OCI-LY1 (cell line): ENCODE measurements around the gene RNF138.

Experiments used
- H2AFZ ChIP-seq: fragments of 200-600 bp; sonication (generic), shearing (Covaris generic); 2 replicates; pipeline ENCODE4 v1.6.0; 2014; ENCODE audit warnings: antibody characterized with exemption, mild to moderate bottlenecking, low read length
- H3F3A ChIP-seq: fragments of 200-600 bp; sonication (generic), shearing (Covaris generic); 2 replicates; pipeline ENCODE4 v1.6.0; 2014; ENCODE audit warnings: mild to moderate bottlenecking, antibody characterized with exemption, low read length, moderate library complexity; ENCODE audit not compliant: insufficient read depth
- H3K27ac ChIP-seq: fragments of 200-600 bp; sonication (generic); 2 replicates; pipeline ENCODE4 v1.5.1; 2014; ENCODE audit warnings: low read length, mixed run types, mild to moderate bottlenecking, low read depth; ENCODE audit not compliant: poor library complexity, severe bottlenecking
- H3K27me3 ChIP-seq: fragments of 200-600 bp; sonication (generic); 2 replicates; pipeline ENCODE4 v1.6.0; 2014; ENCODE audit warnings: antibody characterized with exemption, mild to moderate bottlenecking, low read length, moderate library complexity; ENCODE audit not compliant: insufficient read depth
- H3K36me3 ChIP-seq: fragments of 200-600 bp; sonication (generic); 2 replicates; pipeline ENCODE4 v1.6.1; 2014; ENCODE audit warnings: mild to moderate bottlenecking, antibody characterized with exemption, low read length, moderate library complexity, mixed read lengths; ENCODE audit not compliant: insufficient read depth
- H3K4me1 ChIP-seq: fragments of 200-600 bp; sonication (generic); 2 replicates; pipeline ENCODE4 v1.5.1; 2014; ENCODE audit warnings: mild to moderate bottlenecking, low read length, moderate library complexity; ENCODE audit not compliant: insufficient read depth, severe bottlenecking
- H3K4me2 ChIP-seq: fragments of 200-600 bp; sonication (generic), shearing (Covaris generic); 2 replicates; pipeline ENCODE4 v1.6.1; 2014; ENCODE audit warnings: low read length
- H3K4me3 ChIP-seq: fragments of 200-600 bp; sonication (generic); 2 replicates; pipeline ENCODE4 v1.5.1; 2014; ENCODE audit warnings: low read length, low read depth, mild to moderate bottlenecking, mixed read lengths; ENCODE audit not compliant: poor library complexity, severe bottlenecking
- H3K79me2 ChIP-seq: fragments of 200-600 bp; shearing (Covaris generic); 2 replicates; pipeline ENCODE4 v1.6.1; 2016; ENCODE audit warnings: mixed run types, low read length, mixed read lengths; ENCODE audit not compliant: insufficient read depth
- H3K9ac ChIP-seq: fragments of 200-600 bp; sonication (generic), shearing (Covaris generic); 2 replicates; pipeline ENCODE4 v1.6.1; 2014; ENCODE audit warnings: mild to moderate bottlenecking, low read length, mixed read lengths
- H3K9me2 ChIP-seq: fragments of 200-600 bp; sonication (generic), shearing (Covaris generic); 2 replicates; pipeline ENCODE4 v1.6.1; 2014; ENCODE audit warnings: low read depth, mild to moderate bottlenecking, low read length, mixed read lengths
- H3K9me3 ChIP-seq: fragments of 200-600 bp; shearing (Covaris generic); 2 replicates; pipeline ENCODE4 v1.6.1; 2014; ENCODE audit warnings: low read length, mixed read lengths
- H4K20me1 ChIP-seq: fragments of 200-600 bp; sonication (generic), shearing (Covaris generic); 2 replicates; pipeline ENCODE4 v1.6.0; 2016; ENCODE audit warnings: mild to moderate bottlenecking, low read length; ENCODE audit not compliant: insufficient read depth
- CTCF ChIP-seq: fragments of 200-600 bp; sonication (generic), shearing (Covaris generic); IDR thresholded peaks from 2 replicates; pipeline ENCODE4 v1.5.1; 2017; ENCODE audit warnings: mild to moderate bottlenecking, antibody characterized with exemption, low read length, moderate library complexity, mixed read lengths
- EZH2 ChIP-seq: fragments of 200-600 bp; sonication (generic), shearing (Covaris generic); IDR thresholded peaks from 2 replicates; pipeline ENCODE4 v1.8.0; 2017; ENCODE audit warnings: borderline replicate concordance, mixed run types, mild to moderate bottlenecking, antibody characterized with exemption, low read length, moderate library complexity, mixed read lengths

RNF138 gene

GRCh38 chr18:32112826-32113225 lies 21.2 kb downstream of the RNF138 start:
- TF ChIP-seq EZH2 (no peak), CTCF (no peak)
- H3K36me3 ChIP-seq, result peaks cover 66% of the 10 kb centered on the region
- no peaks in the 10 kb centered on the region for H4K20me1 ChIP-seq

DNA sequence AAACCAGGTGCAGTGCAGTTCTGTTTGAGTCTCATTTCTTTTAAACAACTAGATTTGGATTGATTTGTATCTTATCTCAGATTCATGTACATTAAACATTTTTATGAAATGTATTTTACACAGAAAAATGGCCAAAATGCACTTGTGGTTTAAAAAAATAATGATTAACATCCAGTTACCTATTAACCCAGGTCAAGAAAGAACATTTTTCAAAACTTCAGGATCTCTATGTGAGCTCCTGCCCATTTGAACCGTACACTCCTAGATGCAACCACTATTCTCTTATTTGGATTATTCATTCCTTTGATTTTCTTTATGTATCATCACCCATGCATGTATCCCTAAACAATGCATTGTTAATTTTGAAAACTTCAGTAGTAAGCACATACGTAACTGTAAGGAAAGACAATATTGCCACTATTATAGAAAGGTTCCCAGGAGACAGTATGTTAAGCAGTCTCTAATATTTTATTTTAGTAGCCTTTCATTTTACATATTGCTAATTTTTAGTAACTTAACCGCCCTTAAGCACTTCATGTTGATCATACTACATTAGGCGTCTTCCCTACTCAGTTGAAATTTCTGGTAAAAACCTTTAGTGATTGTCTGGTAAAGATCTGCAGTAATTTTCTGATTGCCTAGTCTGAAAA lies 22.7 kb downstream of the RNF138 start:
- Histone ChIP-seq H3K4me2 (no peak overlapping the region), H3K79me2 (peaks cover 47% of the 10 kb centered on the region), H3K9me3 (no peaks in the 10 kb centered on the region), H3K36me3 (peaks cover 67% of the 10 kb centered on the region), H4K20me1 (no peaks in the 10 kb centered on the region), H2AFZ (no peak overlapping the region), H3F3A (no peaks in the 10 kb centered on the region), H3K27me3 (no peaks in the 10 kb centered on the region), H3K4me3 (no peak overlapping the region), H3K4me1 (no peaks in the 10 kb centered on the region), H3K9ac (no peak overlapping the region), H3K27ac (no peak overlapping the region), H3K9me2 (no peaks in the 10 kb centered on the region)
- no peak for TF ChIP-seq EZH2
- TF ChIP-seq CTCF, result no peak

More at GRCh38 chr18:32112826-32113225, 21.2 kb downstream of the RNF138 start:
- Histone ChIP-seq H3K4me3 (no peak overlapping the region), H3K27me3 (no peaks in the 10 kb centered on the region), H3F3A (no peaks in the 10 kb centered on the region), H3K79me2 (peaks cover 61% of the 10 kb centered on the region), H2AFZ (no peak overlapping the region), H3K27ac (no peak overlapping the region), H3K4me2 (no peak overlapping the region), H3K4me1 (no peaks in the 10 kb centered on the region), H3K9me2 (no peaks in the 10 kb centered on the region), H3K9me3 (no peaks in the 10 kb centered on the region), H3K9ac (no peak overlapping the region)

DNA sequence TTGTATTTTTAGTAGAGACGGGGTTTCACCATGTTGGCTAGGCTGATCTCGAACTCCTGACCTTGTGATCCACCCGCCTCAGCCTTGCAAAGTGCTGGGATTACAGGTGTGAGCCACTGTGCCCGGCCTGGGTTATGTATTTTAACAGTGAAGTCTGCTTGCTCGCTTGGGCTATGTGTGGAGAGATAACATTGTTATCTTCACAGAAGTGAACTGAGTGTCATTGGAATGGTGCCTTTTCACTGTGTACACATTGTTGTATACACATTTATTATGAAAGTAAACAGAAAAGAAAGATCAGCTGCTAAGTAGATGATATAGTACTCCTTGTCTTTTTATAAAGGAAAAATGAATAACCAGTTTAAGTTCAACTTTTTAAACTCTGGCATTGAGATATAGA lies 30.4 kb downstream of the RNF138 start:
- no peak overlapping the region for H3K4me3 ChIP-seq
- no peaks in the 10 kb centered on the region for H4K20me1 ChIP-seq
- H3F3A ChIP-seq, result no peaks in the 10 kb centered on the region
- H3K27ac ChIP-seq, result no peak overlapping the region
- no peaks in the 10 kb centered on the region for H3K9me2 ChIP-seq
- no peaks in the 10 kb centered on the region for H3K4me1 ChIP-seq
- H3K79me2 ChIP-seq, result peaks cover 18% of the 10 kb centered on the region
- TF ChIP-seq CTCF (no peak), EZH2 (no peak)
- H2AFZ ChIP-seq, result no peak overlapping the region
- H3K4me2 ChIP-seq, result no peak overlapping the region
- no peaks in the 10 kb centered on the region for H3K9me3 ChIP-seq
- no peaks in the 10 kb centered on the region for H3K27me3 ChIP-seq
- peaks cover 71% of the 10 kb centered on the region for H3K36me3 ChIP-seq
- no peak overlapping the region for H3K9ac ChIP-seq
